HG03280 (cell line): ENCODE results near the gene B3GNT4.
A peak's percentile ranks its signal among the peaks of the same experiment; 100 is the strongest.
"Not testable (repeated sequence)": the region's sequence is repeated elsewhere in the genome, so short reads cannot be mapped to it uniquely, and the experiment has no call there.

Experiments
- ATAC-seq: cut with Tn5 transposase; IDR thresholded peaks from one replicate; pipeline ENCODE4 v1.9.1; 2021; ENCODE audit warnings: mild to moderate bottlenecking, moderate library complexity; ENCODE audit not compliant: unreplicated experiment

Gene B3GNT4

GRCh38 chr12:122203301-122204166 is at the start of gene B3GNT4:
Gene B3GNT4, plus strand, starts transcription at chr12:122203709. Its CDS starts 910 bp downstream, at chr12:122204619.
- peak; percentile 50 for ATAC-seq

GRCh38 chr12:122155705-122156104 is 47.8 kb upstream of the B3GNT4 start:
- no peak for ATAC-seq

- no peak for ATAC-seq
Observed at GRCh38 chr12:122158700-122159285, 44.7 kb upstream of the B3GNT4 start.

DNA sequence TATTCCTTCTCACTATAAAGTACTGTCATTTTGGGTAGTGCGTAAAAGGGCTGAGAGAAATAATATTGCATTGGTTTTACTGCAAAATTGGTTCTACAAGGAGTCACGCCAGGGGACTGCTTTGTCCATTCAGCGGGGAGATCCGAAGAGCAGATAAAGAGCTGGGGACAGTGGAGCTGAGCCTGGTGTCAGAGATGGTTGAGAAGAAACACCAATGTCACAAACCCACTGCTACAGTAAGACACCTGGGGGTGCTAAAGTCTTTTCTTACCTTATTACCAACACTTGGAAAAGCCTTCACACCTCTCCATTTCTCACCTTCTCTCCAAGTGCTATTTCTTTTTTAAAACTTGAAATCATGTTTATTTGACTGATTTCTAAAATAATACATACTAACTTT is 43.6 kb upstream of the B3GNT4 start:
- ATAC-seq = no peak

DNA sequence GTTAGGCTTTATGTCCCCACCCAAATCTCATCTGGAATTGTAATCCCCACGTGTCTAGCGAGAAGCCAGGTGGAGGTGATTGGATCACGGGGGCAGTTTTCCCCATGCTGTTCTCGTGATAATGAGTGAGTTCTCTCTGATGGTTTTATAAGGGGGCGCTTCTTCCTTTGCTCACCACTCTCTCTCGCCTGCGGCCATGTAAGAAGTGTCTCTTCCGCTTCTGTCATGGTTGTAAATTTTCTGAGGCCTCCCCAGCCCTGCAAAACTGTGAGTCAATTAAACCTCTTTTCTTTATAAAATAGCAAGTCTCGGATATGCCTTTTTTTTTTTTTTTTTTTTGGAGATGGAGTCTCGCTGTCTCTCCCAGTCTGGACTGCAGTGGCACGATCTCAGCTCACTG is 42.7 kb upstream of the B3GNT4 start:
- no peak for ATAC-seq

- ATAC-seq = no peak
Observed at GRCh38 chr12:122161682-122162081, 41.8 kb upstream of the B3GNT4 start.

DNA sequence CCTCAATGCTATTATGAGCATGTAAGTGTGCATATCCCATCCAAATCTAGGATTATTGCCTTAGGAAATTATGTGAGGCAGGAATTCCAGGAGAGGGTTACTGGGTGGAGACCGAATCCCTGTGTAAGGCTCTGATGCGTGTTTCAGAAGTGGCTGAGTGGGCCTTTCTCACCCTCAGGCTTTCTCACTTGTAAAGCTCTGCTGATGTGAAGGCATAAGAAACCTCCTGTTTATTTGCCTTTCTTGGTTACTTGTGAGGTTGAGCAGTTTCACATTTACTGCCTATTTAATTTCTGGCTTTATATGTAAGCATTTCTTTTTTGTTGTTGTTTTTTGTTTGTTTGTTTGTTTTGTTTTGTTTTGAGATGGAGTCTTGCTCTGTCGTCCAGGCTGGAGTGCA is 40.5 kb upstream of the B3GNT4 start:
- no peak for ATAC-seq

- ATAC-seq = peak; percentile 70
Observed at GRCh38 chr12:122166422-122167349, 36.8 kb upstream of the B3GNT4 start.

GRCh38 chr12:122167356-122167925 is 36.1 kb upstream of the B3GNT4 start:
- ATAC-seq = no peak

DNA sequence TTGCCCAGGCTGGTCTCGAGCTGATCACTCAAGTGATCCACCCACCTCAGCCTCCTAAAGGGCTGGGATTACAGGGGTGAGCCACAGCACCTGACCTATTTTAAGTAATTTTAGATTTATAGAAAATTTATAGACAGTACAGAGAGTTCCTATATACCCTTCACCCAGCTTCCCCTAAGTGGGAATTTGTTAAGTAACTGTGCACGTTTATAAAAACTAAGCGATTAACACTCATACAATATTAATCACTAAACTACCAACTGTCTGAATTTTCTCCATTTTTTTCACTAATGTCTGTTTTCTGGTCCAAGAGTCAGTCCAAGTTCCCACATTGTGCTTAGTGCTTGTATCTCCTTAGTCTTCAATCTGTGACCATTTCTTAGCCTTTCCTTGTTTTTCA is 35.0 kb upstream of the B3GNT4 start:
- no peak for ATAC-seq

GRCh38 chr12:122171399-122171798 is 32.1 kb upstream of the B3GNT4 start:
- ATAC-seq = no peak

DNA sequence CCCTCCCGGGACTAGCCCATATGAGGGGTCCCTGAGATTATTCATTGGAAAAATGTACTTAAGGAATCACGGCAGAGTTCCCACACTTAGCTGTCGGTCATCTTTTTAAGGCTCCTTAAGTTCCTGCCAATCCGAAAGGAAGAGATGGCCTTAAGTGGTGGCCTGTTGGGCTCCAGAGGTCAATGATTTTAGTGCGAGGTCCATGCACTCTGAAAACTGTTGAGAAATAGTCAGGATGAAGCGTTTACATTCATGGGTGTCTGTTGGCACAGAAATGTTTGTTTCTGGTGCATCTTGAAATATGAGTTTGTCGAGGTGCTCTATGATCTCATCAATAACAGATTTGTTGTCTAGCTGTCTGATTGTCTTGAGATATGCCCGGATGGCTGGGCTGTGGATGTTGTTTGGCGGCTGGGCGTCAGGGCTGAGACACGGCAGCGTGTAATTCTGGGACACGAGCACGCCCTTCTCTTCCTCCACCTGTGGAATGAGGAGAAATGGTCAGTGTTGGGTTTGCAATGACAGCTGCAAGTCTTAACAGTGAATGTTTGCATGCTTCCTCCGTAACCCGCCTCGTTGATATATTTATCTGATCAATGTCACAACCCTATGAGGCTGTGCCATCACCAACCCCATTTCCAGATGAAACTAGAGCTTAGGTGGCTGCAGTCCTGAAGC is 31.1 kb upstream of the B3GNT4 start:
- no peak for ATAC-seq

DNA sequence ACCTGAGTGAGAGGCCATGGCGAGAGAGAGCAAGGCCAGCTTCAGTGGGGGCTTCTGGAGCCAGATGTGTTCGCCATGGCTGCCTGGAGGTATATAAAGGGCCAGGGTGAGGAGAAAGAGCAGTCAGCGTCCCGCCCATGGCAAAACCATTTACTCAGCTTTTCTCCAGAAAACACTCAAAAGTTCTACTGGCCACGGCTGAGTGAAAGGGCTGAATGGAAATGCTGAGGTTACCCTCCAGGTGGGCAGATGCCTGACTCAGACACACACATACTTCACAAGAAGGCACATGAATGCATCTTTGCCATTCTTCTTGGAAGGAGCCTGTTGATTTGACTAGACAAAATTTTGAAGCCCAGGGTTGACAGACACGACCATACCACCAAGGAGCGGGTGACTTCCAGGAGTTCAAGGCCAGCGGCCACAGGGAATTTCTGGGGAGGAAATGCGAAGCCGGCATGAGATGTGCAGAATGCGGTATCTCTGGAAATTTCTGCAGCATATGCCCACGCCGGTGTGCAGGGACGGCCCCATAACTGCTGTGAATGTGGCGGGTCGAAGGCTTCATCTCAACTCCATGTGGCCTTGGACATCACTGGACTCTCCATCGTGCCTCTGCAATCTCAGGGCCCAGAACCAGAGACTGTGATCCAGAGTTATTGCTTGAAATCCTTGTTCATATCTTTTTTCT is 29.2 kb upstream of the B3GNT4 start, which contains the start of gene IL31:
IL31 (minus strand) TSS at position 67 of the 691 bp plus-strand sequence; CDS start at position 18, 49 bp downstream.
- no peak for ATAC-seq

- ATAC-seq = not testable (repeated sequence)
Observed at GRCh38 chr12:122176473-122176872, 27.0 kb upstream of the B3GNT4 start.

DNA sequence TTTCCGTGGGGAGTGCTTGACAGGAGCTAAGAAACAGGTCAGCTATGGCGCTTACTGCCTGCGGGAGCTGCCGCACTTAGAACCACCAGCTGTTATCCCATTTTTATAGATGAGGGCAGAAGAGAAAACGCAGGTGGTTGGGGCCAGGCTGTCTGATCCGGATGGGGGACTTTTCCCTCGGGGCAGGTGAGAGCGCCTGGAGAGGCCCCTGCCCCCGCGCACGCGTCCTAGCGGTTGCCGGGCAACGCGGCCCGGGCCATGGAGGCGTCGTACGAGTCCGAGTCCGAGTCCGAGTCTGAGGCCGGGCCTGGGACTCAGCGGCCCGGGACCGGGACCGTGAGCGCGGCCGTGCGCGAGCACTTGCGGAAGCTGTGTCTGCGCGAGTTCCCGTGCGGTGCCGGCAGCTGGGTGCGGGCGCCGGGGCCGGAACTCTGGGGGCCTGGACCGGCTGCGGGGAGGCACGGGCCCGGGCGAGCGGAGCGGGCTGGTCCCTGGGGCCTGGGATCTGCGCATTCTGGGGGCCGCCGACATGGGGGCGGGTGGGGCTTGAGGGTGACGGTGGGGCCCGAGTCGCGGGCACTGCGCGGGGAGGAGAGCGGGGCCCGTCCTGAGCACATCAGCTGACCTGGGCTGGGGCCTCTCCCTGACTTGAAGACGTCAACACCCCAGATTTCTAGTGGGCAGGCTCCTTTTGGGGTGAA is 20.5 kb upstream of the B3GNT4 start, which contains the start of gene LRRC43:
LRRC43 (plus strand) TSS at position 237 of the 701 bp plus-strand sequence; CDS start at position 259, 22 bp downstream.
- ATAC-seq = no peak

GRCh38 chr12:122183588-122183940 is 19.9 kb upstream of the B3GNT4 start:
- no peak for ATAC-seq

DNA sequence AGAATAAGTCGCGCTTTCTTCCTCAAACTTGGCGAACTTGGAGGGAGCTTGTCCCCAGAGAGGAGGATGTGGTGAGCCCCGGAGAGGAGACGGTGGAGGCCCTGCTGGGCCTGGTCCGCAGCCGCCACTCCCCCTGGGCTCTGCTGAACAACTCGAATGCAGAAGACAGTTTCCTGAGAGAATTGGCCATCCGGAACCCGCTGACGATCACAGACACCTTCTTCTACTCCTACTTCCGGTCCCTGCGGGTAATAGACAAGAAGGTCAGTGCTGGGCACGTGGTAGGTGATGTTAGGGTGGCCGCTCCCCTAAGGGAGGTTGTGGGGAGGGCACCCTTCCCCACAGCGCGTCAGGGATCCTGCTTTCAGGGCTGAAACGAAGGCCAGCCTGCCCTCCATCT is 19.0 kb upstream of the B3GNT4 start:
- ATAC-seq = no peak

GRCh38 chr12:122185079-122185478 is 18.4 kb upstream of the B3GNT4 start:
- no peak for ATAC-seq

DNA sequence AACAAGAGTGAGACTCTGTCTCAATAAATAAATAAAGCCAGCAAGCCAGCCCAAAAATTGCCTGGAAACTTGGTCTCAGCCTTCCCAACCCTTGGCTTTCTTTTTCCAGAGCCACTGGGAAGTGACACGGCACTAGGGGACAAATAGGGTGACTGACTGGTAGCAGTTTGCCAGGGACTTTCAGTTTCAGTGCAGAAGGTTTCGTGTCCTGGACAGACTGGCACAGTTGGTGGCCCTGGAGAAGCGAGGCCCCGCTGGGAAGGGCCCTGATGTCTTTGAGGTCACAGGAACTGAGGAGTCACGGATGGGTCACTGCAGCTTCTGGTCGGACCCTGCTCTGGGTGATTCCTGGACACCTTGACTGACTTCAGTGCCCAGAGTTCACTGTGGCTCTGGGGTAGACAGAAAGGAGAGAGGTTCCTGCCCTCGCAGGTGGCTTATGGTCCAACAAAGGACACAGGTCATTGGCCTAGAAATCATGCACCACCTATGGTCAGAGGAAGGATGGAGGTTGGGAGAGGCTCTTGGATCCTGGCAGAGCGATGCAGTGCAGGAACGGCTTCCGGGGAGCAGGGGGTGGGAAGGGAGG is 17.9 kb upstream of the B3GNT4 start:
- no peak for ATAC-seq
